Fibroblast of villous mesenchyme (primary cell): ENCODE results near the gene HCFC1R1. TPM values are rescaled to one million over a fixed set of nuclear protein-coding genes. Genes with fewer than 3 reads are reported as not detected.
"Not testable (repeated sequence)": the region's sequence is repeated elsewhere in the genome, so short reads cannot be mapped to it uniquely, and the experiment has no call there.

Experiments
- DNase-seq: peaks from one replicate; pipeline ENCODE4 v3.0.0-alpha.2; 2010; ENCODE audit warnings: low read depth
- H3K4me3 ChIP-seq: 2 replicates; pipeline ENCODE4 v1.5.1; 2011; ENCODE audit warnings: low read depth, mild to moderate bottlenecking, low read length
- total RNA-seq: library from RNA; depleted of rRNA; stranded (reverse); fragments of >200 nt; gene quantifications from 2 replicates; pipeline ENCODE4 v1.2.3, GENCODE V29; 2012
- TF ChIP-seq, protein P1 (sequence below): IDR thresholded peaks from 2 replicates; pipeline ENCODE4 v1.5.1; 2012; ENCODE audit warnings: low read depth, mild to moderate bottlenecking, low read length; ENCODE audit not compliant: insufficient read depth

Gene HCFC1R1, protein sequence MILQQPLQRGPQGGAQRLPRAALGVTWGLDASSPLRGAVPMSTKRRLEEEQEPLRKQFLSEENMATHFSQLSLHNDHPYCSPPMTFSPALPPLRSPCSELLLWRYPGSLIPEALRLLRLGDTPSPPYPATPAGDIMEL
- total RNA-seq: 28.1 and 31.9 TPM in 2 replicates

- peak; percentile 98 for DNase-seq
- TF ChIP-seq, protein P1, sequence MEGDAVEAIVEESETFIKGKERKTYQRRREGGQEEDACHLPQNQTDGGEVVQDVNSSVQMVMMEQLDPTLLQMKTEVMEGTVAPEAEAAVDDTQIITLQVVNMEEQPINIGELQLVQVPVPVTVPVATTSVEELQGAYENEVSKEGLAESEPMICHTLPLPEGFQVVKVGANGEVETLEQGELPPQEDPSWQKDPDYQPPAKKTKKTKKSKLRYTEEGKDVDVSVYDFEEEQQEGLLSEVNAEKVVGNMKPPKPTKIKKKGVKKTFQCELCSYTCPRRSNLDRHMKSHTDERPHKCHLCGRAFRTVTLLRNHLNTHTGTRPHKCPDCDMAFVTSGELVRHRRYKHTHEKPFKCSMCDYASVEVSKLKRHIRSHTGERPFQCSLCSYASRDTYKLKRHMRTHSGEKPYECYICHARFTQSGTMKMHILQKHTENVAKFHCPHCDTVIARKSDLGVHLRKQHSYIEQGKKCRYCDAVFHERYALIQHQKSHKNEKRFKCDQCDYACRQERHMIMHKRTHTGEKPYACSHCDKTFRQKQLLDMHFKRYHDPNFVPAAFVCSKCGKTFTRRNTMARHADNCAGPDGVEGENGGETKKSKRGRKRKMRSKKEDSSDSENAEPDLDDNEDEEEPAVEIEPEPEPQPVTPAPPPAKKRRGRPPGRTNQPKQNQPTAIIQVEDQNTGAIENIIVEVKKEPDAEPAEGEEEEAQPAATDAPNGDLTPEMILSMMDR: no peak
- peak within 1 kb of the TSS; percentile 88 for H3K4me3 ChIP-seq
Measured at GRCh38 chr16:3023669-3024478, at the start of gene HCFC1R1, which contains the start of gene THOC6. Gene HCFC1R1 (minus strand): TSS chr16:3023942. CDS start chr16:3023941, 1 bp downstream. Gene THOC6 (plus strand): TSS chr16:3024035. CDS start chr16:3024327, 292 bp downstream.

- no peak overlapping the region for H3K4me3 ChIP-seq
- no peak for DNase-seq
- TF ChIP-seq, protein P1: no peak
Measured at GRCh38 chr16:3073448-3073847, 49.7 kb upstream of the HCFC1R1 start.

DNA sequence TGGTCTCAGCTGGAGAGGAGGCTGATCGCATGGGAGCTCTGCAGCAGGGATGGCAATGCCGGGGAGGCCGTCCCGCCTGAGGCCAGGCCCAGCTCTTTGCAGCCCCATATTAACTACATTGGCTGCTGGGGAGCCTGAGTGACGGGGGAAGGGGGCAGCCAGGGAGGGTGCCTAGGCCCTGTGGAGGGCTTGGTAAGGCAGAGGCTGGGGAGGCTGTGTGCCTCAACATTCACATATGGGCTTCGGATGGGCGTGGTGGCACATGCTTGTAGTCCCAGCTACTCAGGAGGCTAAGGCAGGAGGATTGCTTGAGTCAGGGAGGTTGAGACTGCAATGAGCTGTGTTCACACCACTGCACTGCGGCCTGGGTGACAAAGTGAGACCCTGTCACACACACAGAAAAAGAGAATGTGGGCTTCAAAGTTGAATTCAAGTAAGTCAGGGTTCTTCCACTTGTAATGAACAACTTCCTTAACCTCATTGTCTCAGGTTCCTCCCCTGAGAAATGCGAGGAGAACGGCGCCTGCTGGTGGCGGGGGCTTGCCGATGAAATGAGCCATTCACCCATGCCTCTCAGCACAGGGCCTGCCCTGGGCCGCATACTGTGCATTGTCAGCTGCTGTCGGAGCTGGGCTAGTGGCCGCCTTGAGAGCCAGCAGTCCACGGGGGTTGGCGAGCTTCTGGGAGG lies 49.0 kb upstream of the HCFC1R1 start:
- not testable (repeated sequence) for H3K4me3 ChIP-seq, DNase-seq

DNA sequence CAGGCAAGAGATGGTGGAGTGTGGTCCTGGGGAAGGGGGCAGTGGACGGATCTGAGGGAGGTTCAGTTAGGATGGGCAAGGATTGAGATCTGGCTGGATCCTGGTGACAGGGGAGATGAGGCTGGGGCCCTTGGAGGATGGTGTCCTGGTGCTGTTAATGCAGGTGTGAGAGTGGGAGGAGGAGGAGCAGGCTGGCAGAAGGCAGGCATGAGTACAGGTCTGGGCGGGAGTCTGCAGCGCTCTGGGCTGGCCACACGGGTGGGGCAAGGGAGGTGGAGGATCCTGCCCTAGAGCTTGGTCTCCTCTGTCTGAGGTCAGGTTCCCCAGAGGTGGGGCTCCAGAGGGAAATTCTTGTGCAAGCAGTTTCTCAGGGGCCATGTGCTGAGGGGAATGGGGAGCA lies 48.4 kb upstream of the HCFC1R1 start:
- not testable (repeated sequence) for H3K4me3 ChIP-seq, DNase-seq

DNA sequence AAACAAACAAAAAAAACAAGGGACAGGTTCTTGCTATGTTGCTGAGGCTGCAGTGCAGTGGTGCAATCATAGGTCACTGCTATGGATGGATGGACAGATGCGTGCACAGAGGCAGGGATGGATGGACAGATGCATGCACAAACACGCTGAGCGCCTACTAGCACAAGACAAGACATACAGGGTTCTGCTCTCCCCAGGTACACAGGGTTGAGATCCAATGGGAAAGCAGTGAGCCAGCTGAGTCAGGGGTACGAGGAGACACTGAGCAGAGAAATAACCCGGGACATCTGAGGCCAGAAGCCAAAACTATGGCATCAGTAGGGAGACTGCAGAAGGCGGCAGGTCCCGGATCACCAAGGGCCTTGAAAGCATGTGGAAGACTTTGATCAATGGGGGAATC lies 47.9 kb upstream of the HCFC1R1 start:
- no peak overlapping the region for H3K4me3 ChIP-seq
- TF ChIP-seq, protein P1: no peak
- DNase-seq: no peak

- no peak overlapping the region for H3K4me3 ChIP-seq
- DNase-seq: no peak
- TF ChIP-seq, protein P1: no peak
Measured at GRCh38 chr16:3070608-3071111, 46.9 kb upstream of the HCFC1R1 start.

GRCh38 chr16:3069146-3069545 lies 45.4 kb upstream of the HCFC1R1 start:
- not testable (repeated sequence) for H3K4me3 ChIP-seq, DNase-seq

DNA sequence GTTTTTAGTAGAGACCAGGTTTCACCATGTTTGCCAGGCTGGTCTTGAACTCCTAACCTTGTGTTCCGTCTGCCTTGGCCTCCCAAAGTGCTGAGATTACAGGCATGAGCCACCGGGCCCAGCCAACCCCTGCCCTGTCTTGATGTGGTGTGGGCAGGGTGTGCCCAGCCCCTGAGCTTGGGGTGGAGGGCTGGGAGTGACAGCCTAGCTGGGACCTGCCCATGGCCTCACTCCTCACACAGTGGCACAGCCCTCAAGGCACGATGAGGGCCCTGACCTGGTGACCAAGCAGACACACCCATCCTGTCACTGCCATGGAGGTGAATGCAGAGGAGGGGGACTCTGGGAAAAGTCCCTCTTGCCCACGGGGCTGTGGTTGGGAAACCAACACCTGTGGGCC lies 44.7 kb upstream of the HCFC1R1 start:
- TF ChIP-seq, protein P1: no peak
- DNase-seq: no peak
- no peak overlapping the region for H3K4me3 ChIP-seq
